ENCODE data around the gene ATG4B.

- TF ChIP-seq EP300 (IDR thresholded peaks at IDR 0.05) (no peak), CTCF (IDR thresholded peaks at IDR 0.05) (no peak), POLR2A (IDR thresholded peaks at IDR 0.05) (no peak)
These were observed 18.8 kb downstream of the ATG4B start for GRCh38 chr2:241656190-241656741.
